Natural killer cell (primary cell): Measurements from ENCODE around the gene MYOF. TPM values are rescaled to one million over a fixed set of nuclear protein-coding genes. Genes with fewer than 3 reads are reported as not detected.

Source experiments
- ATAC-seq, 3 donors: fragments of 150-1000 bp in 2 of 3; fragments of 200-7000 bp in 1 of 3; cut with Tn5 transposase; 1 replicate in 1 of 3; 2 replicates in 2 of 3; pipeline ENCODE4 v1.10.0; 2021; ENCODE audit warnings: mild to moderate bottlenecking in 2 of 3, moderate library complexity in 2 of 3
- DNase-seq, 2 donors: peaks; one replicate each; pipeline versions ENCODE4 v3.0.0 to v3.0.0-alpha.2; 2013 to 2021; ENCODE audit warnings: mixed read lengths in 1 of 2
- H3K27ac ChIP-seq: one replicate; pipeline ENCODE4 v1.5.1; 2013; ENCODE audit warnings: mild to moderate bottlenecking, low read length
- H3K27me3 ChIP-seq: one replicate; pipeline ENCODE4 v1.6.1; 2013; ENCODE audit warnings: low read length; ENCODE audit not compliant: control insufficient read depth, insufficient read depth
- H3K36me3 ChIP-seq: one replicate; pipeline ENCODE4 v1.6.1; 2013; ENCODE audit warnings: low read length; ENCODE audit not compliant: control insufficient read depth, insufficient read depth
- H3K4me1 ChIP-seq: one replicate; pipeline ENCODE4 v1.6.1; 2013; ENCODE audit warnings: low read length; ENCODE audit not compliant: control insufficient read depth, insufficient read depth
- H3K4me3 ChIP-seq: one replicate; pipeline ENCODE4 v1.5.1; 2013; ENCODE audit warnings: low read length
- H3K9me3 ChIP-seq: one replicate; pipeline ENCODE4 v1.6.1; 2013; ENCODE audit warnings: low read length; ENCODE audit not compliant: control insufficient read depth, insufficient read depth
- H3K27ac Mint-ChIP-seq, 2 donors: one replicate each; pipeline ENCODE4 v1.8.0; 2022; ENCODE audit warnings: mild to moderate bottlenecking in 2 of 2, mixed read lengths in 2 of 2, moderate library complexity in 1 of 2
- H3K27me3 Mint-ChIP-seq, 2 donors: one replicate each; pipeline ENCODE4 v1.8.0; 2022; ENCODE audit warnings: low read depth in 2 of 2, mixed read lengths in 2 of 2
- H3K36me3 Mint-ChIP-seq: one replicate; pipeline ENCODE4 v1.8.0; 2022; ENCODE audit warnings: mixed read lengths
- H3K4me1 Mint-ChIP-seq, 2 donors: one replicate each; pipeline ENCODE4 v1.8.0; 2022; ENCODE audit warnings: mixed read lengths in 2 of 2
- H3K4me3 Mint-ChIP-seq: one replicate; pipeline ENCODE4 v1.8.0; 2022; ENCODE audit warnings: mild to moderate bottlenecking, moderate library complexity, mixed read lengths
- H3K9me3 Mint-ChIP-seq, 2 donors: one replicate each; pipeline ENCODE4 v1.8.0; 2022; ENCODE audit warnings: mixed read lengths in 2 of 2
- WGBS: methylation state at CpG from one replicate; pipeline ENCODE4 v1.1.7; 2013; ENCODE audit warnings: missing lambda C conversion rate; ENCODE audit not compliant: insufficient coverage; 5-methylcytosine and 5-hydroxymethylcytosine counted together
- intact Hi-C: fragments of 100-400 bp; cut with micrococcal nuclease; formaldehyde crosslinking; loops from one replicate; pipeline ENCODE4 v1.14.2; 2022
- total RNA-seq, 4 donors: library from RNA; stranded (reverse); fragments of 120-200 nt in 1 of 4; gene quantifications; one replicate each; pipeline versions ENCODE4 v1.2.3 to v1.2.4, GENCODE V29; 2013 to 2022
- TF ChIP-seq, protein P1 (sequence below): fragments of 200-600 bp; IDR thresholded peaks from one replicate; pipeline ENCODE4 v1.8.0; 2022; ENCODE audit warnings: antibody characterized with exemption

MYOF gene
- total RNA-seq, 3 donors from 2014 or later (not counting 1 experiment from before 2014, with no cell fraction given) = 2.0 to 9.7 (median 2.9) TPM

DNA sequence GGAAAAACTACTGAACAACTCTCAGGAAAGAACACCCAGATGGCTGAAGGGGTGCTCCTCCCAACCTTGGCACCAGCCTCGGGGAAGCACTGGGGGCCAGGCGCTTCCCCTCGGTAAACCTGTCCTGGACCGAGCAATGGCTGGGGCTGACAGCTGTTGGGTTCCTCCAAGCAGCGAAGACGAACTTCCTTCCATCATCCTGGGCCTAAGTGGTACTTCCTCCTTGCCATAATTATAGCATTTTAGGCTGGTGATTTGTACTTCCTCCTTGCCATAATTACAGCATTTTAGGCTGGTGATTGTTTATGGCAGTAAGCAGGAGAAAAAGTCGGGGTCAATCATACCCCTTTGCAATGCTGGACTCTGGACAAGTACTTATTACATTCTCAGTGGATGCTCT is 69.3 kb downstream of the MYOF start:
- H3K4me3 Mint-ChIP-seq = peak overlapping the region; percentile 32
- H3K27ac Mint-ChIP-seq = peak overlapping the region; percentile 78 to 83
- H3K36me3 Mint-ChIP-seq = no peaks in the 10 kb centered on the region
- Histone ChIP-seq H3K4me1 (peaks cover 28% of the 10 kb centered on the region), H3K4me3 (no peak overlapping the region), H3K36me3 (no peaks in the 10 kb centered on the region), H3K27ac (peak overlapping the region; percentile 69), H3K27me3 (no peaks in the 10 kb centered on the region), H3K9me3 (no peaks in the 10 kb centered on the region)
- intact Hi-C loops = no loop called here
- no peaks in the 10 kb centered on the region for H3K9me3 Mint-ChIP-seq
- peaks cover 0 to 6% of the 10 kb centered on the region in 2 donors for H3K27me3 Mint-ChIP-seq
- TF ChIP-seq, protein P1, sequence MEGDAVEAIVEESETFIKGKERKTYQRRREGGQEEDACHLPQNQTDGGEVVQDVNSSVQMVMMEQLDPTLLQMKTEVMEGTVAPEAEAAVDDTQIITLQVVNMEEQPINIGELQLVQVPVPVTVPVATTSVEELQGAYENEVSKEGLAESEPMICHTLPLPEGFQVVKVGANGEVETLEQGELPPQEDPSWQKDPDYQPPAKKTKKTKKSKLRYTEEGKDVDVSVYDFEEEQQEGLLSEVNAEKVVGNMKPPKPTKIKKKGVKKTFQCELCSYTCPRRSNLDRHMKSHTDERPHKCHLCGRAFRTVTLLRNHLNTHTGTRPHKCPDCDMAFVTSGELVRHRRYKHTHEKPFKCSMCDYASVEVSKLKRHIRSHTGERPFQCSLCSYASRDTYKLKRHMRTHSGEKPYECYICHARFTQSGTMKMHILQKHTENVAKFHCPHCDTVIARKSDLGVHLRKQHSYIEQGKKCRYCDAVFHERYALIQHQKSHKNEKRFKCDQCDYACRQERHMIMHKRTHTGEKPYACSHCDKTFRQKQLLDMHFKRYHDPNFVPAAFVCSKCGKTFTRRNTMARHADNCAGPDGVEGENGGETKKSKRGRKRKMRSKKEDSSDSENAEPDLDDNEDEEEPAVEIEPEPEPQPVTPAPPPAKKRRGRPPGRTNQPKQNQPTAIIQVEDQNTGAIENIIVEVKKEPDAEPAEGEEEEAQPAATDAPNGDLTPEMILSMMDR = no peak
- ATAC-seq (peak; percentile 5 to 42 (median 33)), DNase-seq (no peak)
- H3K4me1 Mint-ChIP-seq = peaks cover 26 to 38% of the 10 kb centered on the region in 2 donors
- WGBS = 22% methylated on average over 7 of the region's 7 CpGs

DNA sequence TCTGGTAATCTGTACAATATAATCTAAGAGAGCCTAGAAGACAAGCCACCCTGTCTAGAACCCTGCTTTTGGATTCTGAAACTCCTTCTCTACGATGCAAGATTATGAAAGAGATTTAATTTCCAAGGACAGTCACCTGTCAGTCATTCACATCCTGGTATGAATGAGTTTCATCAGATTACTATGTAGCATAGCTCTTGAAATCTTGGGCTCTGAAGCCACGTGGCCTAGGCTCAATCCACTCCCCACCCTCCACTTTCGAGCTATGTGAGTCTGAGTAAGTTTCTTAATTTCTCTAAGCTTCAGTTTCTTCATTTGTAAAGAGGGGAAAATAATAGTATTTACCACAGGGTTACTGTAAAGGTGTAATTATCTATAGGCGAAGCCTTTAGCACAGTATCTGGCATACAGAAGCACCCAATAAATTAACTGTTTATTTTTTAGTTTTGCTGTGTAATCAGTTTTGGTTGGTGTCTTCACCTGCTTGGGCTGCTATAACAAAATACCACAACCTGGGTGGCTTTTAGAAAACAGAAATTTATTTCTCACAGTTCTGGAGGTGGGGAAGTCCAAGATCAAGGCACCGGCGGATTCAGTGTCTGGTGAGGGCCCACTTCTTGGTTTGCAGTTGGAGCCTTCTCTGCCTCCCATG is 71.3 kb downstream of the MYOF start:
- H3K4me1 ChIP-seq = peaks cover 28% of the 10 kb centered on the region
- 50% methylated on average over 2 of the region's 6 CpGs for WGBS
- H3K36me3 ChIP-seq = no peaks in the 10 kb centered on the region

DNA sequence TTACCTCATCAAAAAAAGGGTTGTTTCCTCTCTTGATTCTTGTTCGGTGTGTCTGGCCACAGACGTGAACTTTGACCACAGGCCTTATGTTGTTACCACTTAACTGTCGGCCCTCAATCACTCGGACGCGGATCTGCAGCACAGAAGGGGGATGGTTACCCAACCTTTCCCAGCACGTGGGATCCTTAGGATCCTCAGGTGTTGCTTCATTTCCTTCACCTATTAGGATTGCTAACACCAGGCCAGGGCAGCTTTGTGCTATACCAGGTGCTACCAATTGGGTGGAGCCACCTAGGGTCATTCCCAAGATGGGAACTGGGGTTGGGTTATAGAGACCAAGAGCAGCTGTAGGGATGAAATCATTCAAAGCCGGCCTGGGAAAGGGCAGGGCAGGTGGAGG is 73.4 kb downstream of the MYOF start:
- H3K27me3 ChIP-seq = no peaks in the 10 kb centered on the region
- H3K27ac ChIP-seq = no peak overlapping the region
- peaks cover 22% of the 10 kb centered on the region for H3K4me1 ChIP-seq
- H3K4me1 Mint-ChIP-seq = peaks cover 16 to 26% of the 10 kb centered on the region in 2 donors
- no peaks in the 10 kb centered on the region for H3K36me3 Mint-ChIP-seq
- no peaks in the 10 kb centered on the region for H3K9me3 Mint-ChIP-seq
- no peaks in the 10 kb centered on the region for H3K36me3 ChIP-seq
- H3K4me3 ChIP-seq = no peak overlapping the region
- H3K9me3 ChIP-seq = no peaks in the 10 kb centered on the region
- no peak overlapping the region for H3K4me3 Mint-ChIP-seq
- intact Hi-C loops = no loop called here
- H3K27ac Mint-ChIP-seq = no peak overlapping the region
- no peak for ATAC-seq
- TF ChIP-seq, protein P1 = no peak
- H3K27me3 Mint-ChIP-seq = peaks cover 0 to 7% of the 10 kb centered on the region in 2 donors
- DNase-seq = no peak
- WGBS = 71% methylated on average over 8 of the region's 8 CpGs

More for the DNA sequence above, 71.3 kb downstream of the MYOF start:
- ATAC-seq (no peak), DNase-seq (no peak)
- TF ChIP-seq, protein P1 = no peak
- Mint-ChIP-seq H3K36me3 (no peaks in the 10 kb centered on the region), H3K9me3 (no peaks in the 10 kb centered on the region), H3K27ac (no peak overlapping the region), H3K4me1 (peaks cover 26 to 38% of the 10 kb centered on the region in 2 donors), H3K4me3 (no peak overlapping the region), H3K27me3 (peaks cover 0 to 7% of the 10 kb centered on the region in 2 donors)
- Histone ChIP-seq H3K27me3 (no peaks in the 10 kb centered on the region), H3K27ac (no peak overlapping the region), H3K9me3 (no peaks in the 10 kb centered on the region), H3K4me3 (no peak overlapping the region)
- intact Hi-C loops = no loop called here
